Hematopoietic multipotent progenitor cell (in vitro differentiated cells): Measurements from ENCODE around the gene PPP1R37. TPM values are rescaled to one million over a fixed set of nuclear protein-coding genes. Genes with fewer than 3 reads are reported as not detected.
"Not testable (repeated sequence)": the region's sequence is repeated elsewhere in the genome, so short reads cannot be mapped to it uniquely, and the experiment has no call there.

Source experiments
- DNase-seq, 3 donors: peaks; one replicate each; pipeline ENCODE4 v3.0.0-alpha.2; 2011 to 2015; ENCODE audit warnings: low read depth in 2 of 3, low spot score in 2 of 3
- total RNA-seq: library from RNA; depleted of rRNA; stranded (reverse); fragments of >200 nt; gene quantifications from one replicate; pipeline ENCODE4 v1.2.3, GENCODE V29; 2012

The PPP1R37 gene
- total RNA-seq, 1 donor, result 21.8 TPM

DNA sequence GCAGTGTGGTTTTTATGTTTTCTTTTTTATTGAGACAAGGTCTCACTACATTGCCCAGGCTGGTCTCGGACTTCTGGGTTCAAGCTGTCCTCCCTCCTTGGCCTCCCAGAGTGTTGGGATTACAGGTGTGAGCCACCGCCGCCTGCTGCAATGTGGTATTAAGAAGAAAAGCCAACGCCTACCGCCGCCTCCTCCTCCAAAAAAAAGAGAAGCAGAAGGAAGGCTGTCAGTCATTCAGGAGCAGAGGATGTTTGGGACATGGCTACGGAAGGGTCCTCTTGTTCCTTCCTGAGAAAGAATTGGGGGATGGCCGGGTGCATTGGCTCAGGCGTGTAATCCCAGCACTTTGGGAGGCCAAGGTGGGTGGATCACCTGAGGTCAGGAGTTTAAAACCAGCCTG, 1.2 kb downstream of the PPP1R37 start:
- no peak for DNase-seq

DNA sequence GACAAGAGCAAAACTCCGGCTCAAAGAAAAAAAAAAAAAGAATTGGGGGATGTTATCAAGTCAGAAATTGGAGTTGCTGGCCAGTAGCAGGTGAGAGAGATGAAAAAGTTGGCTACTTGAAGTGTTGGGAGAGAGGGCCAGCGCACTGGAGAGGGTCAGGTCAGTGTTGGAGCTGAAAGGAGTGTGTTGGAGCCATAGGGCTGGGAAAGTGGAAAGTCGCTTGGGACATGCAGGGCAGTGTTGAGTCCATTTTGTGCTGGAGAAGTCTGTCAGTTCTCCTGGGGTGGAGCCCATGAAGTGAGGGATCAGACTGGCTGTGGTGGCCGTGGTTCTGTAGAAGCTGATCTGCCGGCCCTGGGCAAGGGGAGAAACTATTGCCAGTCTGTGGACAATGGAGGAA, 1.7 kb downstream of the PPP1R37 start:
- no peak for DNase-seq

DNA sequence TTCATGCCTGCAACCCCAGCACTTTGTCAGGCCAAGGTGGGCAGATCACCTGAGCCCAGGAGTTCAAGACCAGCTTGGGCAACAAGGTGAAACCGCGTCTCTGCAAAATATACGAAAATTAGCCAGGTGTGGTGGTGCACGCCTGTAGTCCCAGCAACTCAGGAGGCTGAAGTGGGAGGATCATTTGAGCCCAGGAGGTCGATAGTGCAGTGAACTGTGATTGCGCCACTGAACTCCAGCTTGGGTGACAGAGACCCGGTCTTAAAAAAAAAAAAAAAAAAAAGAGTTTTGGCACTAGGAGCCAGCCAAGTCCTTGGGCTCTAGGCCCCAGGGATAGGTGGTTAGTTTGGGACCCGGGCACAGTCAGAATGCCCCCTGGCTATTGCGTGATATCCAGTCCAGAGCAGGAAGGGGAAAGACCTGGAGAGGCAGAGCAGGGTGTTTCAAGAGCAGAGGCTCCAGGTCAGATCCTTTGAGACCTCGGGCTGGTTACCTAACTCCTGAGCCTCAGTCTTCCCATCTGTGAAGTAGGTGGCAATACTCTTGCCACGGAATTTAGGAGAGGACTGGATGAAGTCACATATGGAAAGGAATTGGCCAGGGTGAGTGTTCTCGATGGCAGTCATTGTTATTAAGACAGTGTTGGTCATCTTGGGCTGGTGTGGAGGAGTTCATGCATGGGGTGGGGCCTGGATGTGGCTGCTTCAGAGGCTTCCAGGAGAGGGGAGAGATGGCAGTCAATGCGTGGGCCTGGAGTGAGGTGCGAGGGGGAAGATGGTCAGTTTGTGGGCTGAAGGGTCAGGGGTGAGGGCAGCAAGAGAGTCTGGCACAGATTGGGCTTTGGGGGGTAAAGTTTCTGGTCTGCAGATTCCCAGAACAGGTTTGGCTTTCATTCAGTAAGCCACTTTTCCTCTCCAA, 2.8 kb downstream of the PPP1R37 start:
- DNase-seq, result no peak

DNA sequence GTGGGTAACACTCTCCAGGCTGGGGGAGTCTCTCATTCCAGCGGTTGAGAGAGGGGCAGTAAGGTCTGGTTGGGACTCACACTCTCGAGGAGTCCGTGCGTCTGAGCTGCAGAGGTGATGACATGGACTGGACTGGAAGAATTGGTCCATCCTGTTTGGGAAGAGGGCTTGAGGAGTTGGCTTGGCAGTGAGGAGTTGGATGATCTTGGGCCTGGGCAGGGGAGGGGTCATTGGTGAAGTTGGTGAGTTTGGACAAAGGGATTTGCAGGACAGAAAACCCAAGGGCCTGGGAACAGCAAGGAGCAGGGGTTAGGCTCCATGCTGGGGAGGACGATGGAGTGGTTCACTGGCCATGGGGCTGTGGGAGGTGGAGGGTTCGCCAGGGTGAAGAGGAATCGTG, 3.7 kb downstream of the PPP1R37 start:
- no peak for DNase-seq

DNA sequence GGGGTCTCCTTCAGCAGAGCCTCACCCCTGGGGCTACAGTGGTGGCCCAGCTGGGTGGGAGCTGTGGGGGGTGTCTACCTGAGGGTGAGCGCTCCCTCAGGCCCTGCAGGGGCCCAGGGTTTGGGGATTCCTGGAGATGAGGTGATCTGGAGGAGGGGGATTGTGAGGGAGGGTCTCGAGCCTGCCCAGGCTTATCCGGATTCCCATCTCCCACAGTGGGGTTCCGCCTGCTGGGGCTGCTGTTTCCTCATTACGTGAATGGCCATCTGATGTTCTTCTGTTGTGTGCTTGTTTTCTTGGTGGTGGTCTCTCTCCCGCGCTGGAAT, 4.4 kb downstream of the PPP1R37 start:
- DNase-seq, result no peak

DNA sequence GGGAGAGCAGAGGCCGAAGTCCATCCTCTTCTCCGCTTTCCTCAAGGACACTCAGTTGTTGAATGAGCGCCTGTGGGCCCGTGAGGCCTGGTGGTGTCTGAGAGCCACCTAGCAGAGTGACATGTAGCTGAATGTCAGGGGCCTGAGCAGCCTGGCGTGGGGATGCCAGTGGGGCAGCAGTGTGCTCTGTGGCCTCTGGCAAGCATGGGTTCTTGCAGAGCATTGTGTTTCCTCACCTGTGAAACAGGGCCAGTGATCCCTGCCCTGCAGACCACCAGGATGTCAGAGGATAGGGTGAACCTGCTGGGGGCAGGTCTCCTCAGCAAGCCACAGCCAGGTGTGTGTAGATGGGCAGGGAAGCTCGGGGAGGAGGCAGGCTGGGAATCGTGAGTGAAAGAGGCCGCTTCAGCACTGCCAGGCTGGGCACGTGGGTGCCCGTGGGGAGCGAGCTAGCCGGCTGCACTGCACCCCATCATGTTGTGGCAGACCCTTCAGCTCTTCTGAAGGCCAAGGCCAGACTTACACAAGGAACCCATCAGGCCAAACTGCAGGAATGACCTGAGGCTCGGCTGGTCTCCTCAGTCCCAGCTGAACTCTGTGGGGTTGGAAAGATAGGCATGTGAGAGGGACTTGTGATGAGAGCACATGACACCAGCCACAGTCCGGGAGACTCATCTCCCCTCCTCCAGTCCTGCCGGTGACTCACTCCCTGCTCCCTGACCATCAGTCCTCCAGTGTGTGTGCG, 5.0 kb downstream of the PPP1R37 start:
- no peak for DNase-seq

DNA sequence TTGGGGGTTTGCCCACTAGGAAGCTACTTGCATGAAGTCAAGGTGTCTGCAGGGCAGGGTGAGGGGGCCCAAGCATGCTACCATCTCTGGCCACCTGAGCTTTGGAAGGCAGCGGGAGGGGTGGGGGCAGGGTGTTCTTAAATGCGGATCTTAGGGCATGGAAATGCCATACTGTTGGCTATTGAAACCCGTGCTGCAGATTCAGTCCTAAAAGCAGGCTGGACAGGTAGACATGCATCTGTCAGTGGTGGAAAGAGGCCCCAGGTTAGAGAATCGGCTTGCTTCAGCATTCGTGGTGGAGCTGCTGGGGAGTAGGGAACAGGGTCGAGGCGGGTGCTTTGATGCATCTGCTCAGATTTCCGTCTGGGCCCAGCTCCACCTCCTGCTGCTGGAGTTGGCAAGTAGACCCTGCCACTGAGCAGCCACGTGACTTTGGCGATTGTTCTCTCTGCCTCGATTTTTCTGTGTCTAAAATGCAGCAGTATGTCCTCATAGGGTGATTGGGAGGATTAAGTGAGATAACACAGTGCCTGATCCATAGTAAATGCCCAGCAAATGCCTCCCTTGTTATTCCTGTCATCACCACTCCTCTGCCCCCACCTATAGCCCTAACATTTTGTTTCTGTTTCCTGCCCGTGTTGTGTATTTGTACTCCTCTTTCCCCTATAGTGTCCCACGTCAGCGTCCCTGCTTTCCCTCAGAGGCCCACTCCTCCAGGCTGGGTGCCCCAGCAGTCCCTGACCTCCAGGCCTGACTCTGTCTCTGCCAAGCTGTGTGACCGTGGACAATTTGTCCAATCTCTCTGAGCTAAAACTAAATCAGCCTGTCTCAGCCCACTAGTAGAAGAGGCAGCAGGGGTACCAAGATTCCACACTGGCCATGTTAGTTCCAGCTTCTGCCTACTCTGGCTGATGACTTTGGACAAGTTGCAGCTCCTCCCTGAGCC, 5.8 kb downstream of the PPP1R37 start:
- no peak for DNase-seq

DNA sequence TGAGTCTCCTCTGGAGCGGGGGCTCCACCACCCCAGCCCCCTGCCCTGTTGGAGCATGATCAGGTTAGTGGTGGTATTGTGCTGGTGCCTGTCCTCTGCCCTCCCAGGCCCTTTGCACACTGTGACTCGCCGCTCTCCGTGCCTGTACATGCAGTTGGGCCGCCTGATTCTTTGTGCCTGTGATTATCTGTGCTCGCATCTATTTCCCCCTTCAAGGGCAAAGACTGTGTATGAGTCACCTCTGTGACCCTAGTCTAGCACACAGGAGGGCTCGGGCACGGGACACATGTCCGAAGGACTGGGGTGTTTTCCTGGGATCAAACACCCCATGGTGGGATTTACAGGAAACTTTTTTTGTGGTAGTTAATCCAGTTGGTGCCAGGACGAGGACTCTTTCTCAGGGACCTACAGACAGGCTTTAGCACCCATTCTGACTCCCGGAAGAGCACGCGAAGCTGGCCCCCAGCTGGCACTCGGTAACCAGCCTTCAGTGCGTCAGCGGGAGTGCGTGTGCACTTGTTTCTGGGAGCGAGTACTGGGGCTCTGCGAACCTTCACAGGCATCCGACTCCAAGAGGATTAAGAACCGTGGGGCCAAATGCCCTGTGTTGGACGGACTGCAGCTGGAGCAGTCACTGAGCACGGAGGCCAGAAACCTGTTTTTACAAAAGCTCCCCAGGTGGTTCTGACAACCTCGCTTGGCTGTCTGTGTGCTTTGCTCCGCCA, 6.7 kb downstream of the PPP1R37 start:
- no peak for DNase-seq

DNA sequence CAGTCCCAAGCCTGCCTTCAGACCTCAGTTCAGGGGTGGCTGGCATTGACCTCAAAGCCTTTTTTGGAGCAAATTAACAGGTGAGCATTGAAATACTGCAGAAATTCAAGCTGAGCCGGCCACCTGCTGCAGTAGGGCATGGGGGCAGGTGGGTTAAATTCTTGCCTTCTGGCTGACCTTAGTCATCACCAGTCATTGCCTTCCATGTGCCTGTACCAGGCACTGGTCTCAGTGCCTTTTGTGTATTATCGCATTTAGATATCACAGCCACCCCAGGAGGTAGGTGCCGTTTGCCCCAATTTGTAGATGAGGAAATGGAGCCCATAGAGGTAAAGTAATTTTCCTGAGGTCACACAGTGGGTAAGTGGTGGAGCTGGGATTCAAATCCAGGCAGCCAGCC, 7.2 kb downstream of the PPP1R37 start:
- no peak for DNase-seq

DNA sequence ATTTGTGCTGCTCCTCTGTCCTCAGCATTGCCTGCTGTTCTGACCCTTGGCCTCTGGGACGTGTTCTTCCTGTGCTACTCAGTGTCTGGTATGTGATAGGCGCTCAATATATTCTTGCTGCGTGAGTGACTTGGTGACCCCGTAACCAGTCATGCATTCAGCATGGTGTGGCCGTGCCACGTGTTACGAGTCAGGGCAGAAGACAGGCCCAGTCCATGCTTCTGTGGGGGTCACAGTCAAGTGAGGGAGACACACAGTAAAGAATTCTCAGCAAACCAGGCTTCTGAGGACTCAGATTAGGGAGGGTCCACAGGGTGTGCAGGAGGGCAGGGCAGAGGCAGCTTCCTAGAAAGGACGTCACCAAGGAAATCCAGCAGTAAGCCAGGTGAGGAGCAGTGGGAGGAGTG, 7.9 kb downstream of the PPP1R37 start:
- no peak for DNase-seq

DNA sequence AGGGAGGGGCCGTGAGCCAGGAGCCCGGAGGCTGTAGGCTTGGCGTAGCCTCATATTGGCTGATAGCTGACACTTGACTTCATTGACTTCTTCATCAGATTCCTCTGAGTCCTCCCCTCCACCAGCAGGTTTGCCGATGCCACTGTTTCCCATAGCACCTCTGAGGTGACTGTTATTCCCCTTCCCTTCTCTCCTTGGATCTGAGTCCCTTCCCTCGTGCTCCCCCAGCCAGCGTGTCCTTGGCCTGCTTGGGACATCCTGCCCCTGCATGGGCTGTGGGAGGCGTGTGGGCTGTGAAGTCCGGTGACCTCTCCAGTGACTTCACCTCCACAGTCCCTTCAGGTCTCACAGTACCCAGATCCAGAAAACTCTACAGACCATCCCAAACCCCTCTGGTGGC, 8.8 kb downstream of the PPP1R37 start:
- no peak for DNase-seq

DNA sequence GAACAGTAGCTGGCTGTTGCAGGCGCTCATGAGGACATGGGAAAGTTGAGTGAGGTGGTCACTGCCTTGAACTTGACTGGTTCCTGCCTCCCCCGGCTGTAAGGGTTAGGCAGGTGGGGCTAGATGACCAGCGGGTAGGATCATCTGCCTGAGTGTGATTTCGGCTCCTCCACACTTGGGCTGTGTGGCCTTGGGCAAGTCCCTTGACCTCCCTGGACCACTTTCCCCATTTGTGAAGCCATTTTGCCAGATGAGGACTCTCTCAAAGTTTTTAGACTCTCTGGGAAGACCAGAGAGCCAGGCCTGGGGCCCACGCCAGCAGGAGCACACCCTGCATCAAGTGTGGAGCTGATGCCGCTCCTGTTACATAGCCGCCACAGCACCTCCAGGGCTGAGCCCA, 9.5 kb downstream of the PPP1R37 start:
- no peak for DNase-seq

DNA sequence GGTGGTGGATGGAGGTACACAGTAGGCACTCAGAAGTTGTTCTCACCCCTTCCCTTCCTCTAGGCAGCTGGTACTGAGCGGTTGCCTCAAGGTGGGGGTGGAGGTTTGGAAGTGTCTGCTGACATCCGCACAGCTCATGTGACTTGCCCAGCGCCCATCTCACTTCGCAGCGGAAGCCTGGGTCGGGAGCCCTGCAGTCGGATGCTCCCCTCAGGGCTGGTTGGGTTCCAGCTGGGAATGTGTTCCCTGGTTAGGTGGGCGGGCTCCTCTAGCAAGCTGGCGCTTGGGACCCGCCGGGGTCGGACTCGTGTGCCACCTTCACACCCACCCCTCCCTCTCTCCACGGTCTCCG, 10.2 kb downstream of the PPP1R37 start:
- peak in 1 of 3 donors; percentile 28 for DNase-seq

DNA sequence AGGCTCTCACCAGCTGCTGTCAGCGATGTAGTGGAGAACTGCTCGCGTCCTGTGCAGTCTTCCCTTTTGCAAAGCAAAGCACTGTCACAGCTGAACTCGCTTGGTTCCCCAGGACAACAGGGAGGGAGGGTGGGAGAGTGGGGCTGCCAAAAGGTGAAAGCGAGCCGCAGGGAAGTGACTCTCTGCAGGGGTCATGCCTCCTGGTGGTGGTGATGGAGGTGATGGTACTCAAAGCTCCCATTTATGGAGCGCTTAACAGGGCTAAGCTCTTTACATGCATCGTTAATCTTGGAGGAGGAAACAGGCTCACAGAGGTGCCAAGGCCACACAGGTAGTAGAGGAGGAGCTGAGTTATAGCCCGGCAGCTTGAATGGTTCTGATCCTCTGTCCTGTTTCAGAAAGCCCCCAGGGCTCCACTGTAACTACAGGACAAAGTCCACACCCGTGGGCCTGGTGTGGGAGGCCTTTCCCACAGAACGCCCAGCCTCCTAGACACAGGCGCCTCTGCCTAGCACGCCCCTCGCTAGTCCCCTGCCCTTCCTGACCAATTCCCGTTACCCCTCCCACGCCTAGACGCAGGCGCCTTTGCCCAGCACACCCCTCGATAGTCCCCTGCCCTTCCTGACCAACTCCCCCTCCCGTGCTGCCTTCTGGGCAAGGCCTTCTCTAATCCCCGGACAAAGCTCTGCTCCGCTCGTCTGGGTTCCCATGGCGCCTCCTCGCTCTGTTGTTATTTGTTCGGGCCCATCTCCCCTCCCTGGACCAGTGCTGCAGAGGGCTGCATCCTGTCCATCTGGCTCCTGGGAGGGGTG, 10.7 kb downstream of the PPP1R37 start:
- peak in 1 of 3 donors; percentile 44 for DNase-seq

DNA sequence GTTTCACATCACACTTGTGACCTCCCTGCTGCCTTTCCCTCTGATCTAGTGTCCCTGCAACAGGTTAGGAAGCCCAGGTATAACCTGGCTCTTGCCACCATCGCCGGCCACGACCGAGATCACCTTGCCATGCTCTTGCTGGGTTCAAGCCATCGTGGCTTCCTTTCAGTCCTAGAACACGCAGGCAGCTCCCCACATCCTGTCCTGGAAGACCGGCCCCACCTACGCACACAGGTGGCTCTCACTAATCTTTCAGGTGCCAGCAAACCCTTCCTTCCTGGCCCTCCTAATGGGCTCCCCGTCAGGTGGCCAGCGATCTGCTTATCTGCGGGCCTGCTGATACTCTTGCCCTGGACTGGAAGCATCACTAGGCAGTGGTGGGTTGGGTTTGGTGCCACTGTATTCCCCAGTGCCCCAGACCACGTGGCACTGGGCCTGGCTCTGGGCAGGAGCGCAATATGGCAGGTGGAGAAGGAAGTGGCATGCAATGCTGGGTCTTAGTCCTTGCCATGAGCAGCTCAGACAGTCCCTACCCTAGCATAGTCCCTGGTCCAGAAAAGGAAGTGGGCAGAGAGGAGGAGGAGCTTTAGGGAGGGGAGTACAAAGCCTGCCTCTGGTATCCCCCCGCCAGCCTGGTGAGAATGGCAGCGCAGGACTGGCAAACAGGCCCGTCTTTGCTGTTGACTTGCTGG, 11.8 kb downstream of the PPP1R37 start:
- DNase-seq, result no peak

DNA sequence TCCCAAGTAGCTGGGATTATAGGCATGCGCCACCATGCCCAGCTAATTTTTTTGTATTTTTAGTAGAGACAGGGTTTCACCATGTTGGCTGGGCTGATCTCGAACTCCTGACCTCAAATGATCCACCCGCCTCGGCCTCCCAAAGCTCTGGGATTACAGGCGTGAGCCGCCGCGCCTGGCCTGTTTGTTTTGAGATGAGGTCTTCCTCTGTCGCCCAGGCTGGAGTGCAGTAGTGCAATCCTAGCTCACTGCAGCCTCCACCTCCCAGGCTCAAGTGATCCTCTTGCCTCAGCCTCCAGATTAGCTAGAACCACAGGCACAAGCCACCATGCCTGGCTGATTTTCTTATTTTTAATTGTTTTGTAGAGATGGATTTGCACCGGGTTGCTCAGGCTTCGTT, 13.4 kb downstream of the PPP1R37 start:
- not testable (repeated sequence) for DNase-seq

DNA sequence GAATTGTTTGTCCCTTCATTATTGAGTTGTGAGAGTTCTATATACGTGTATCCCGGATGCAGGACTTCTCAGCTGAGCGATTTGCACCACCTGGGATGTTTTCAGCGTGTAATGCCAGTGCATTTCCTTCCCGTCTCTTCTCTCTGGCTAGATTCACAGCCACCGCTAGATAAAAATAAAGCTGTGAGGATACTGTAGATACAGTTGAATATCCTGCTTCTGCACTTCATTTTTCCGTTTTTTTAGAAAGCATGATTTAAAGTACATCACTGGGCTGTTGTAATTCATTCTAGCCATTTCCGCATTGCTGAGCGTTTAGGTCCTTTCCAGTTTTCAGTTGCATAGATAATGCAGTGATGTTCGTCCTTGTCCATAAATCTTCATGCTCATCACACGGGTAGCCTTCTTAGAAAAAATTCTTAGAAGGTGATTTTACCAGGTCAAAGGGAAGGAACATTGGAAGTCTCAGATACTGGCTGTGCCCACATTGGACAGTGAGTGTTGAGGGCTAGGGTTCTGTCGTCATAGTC, 14.7 kb downstream of the PPP1R37 start:
- DNase-seq, result no peak

DNA sequence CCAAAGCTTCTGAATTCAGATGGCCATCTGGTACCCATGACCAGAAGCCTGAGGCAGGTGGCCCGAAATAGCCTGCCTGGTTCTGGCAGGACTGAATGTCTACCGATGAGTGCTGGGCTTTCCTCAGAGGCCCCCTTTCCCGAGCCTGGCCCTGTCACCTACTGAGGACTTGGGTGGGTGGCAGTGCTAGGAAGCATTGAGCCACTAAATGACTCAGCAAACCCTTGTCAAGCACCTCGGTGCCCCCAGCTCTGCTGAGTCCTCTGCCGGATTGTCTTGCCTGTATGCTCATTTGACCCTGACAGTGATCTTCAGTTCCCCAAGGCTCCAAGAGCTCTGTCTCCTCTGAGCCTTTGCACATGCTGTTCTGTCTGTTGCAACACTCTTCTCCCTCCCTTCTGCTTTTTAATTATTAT, 17.9 kb downstream of the PPP1R37 start:
- DNase-seq, result peak in 1 of 3 donors; percentile 23
